Endothelial cell of umbilical vein (primary cell): ENCODE results near the gene IWS1. TPM values are rescaled to one million over a fixed set of nuclear protein-coding genes. Genes with fewer than 3 reads are reported as not detected.

Source experiments
- BruUV-seq: library from RNA; stranded (reverse); fragments of 400-500 nt; replicated peaks from 2 replicates; lab custom pipeline; 2021; lab: Mats Ljungman, UMichigan
- CTCF ChIA-PET: fragments of 300-600, 350-600 bp; sonication (Branson Sonifier 250); formaldehyde crosslinking; loops from one replicate; lab custom pipeline; 2021; ENCODE audit warnings: antibody characterized with exemption, inconsistent platforms; lab: Charles Lee
- POLR2A ChIA-PET: fragments of 300-600, 350-600 bp; sonication (Branson Sonifier 250); formaldehyde crosslinking; loops from one replicate; lab custom pipeline; 2021; ENCODE audit warnings: antibody characterized with exemption, inconsistent platforms; lab: Charles Lee
- DNase-seq: peaks from one replicate; pipeline ENCODE4 v3.0.0-alpha.2; 2011; ENCODE audit warnings: low read depth, low spot score
- FAIRE-seq: peaks from 2 replicates; lab custom pipeline; 2011; peaks lifted over from hg19 to GRCh38; lab: Jason Lieb, UNC
- H2AFZ ChIP-seq: 2 replicates; pipeline ENCODE4 v1.6.0; 2012; ENCODE audit warnings: low read depth, low read length, control low read depth, inconsistent platforms
- H3K27ac ChIP-seq: 2 replicates; pipeline ENCODE4 v1.5.1; 2011; ENCODE audit warnings: low read depth, mild to moderate bottlenecking, control low read depth, low read length, moderate library complexity; ENCODE audit not compliant: insufficient read depth
- H3K27me3 ChIP-seq, 2 experiments: 2 replicates each; pipeline versions ENCODE4 v1.6.0 to v1.6.1; 2011; ENCODE audit warnings: low read length in 2 of 2, mixed read lengths in 1 of 2; ENCODE audit not compliant: control insufficient read depth in 2 of 2, insufficient read depth in 2 of 2
- H3K36me3 ChIP-seq, 2 experiments: 2 replicates in 1 of 2; 3 replicates in 1 of 2; pipeline ENCODE4 v1.5.1; 2011; ENCODE audit warnings: low read length in 2 of 2, mild to moderate bottlenecking in 1 of 2, moderate library complexity in 1 of 2; ENCODE audit not compliant: control insufficient read depth in 2 of 2, insufficient read depth in 2 of 2; ENCODE audit errors: extremely low read depth in 1 of 2
- H3K4me1 ChIP-seq: 3 replicates; pipeline ENCODE4 v1.5.1; 2011; ENCODE audit warnings: mild to moderate bottlenecking, low read length; ENCODE audit not compliant: control insufficient read depth, insufficient read depth; ENCODE audit errors: extremely low read depth
- H3K4me2 ChIP-seq: 2 replicates; pipeline ENCODE4 v1.6.1; 2011; ENCODE audit warnings: low read length, control low read depth, mixed read lengths; ENCODE audit not compliant: insufficient read depth
- H3K4me3 ChIP-seq, 3 experiments: fragments of 200-600 bp in 1 of 3; sonication (generic), shearing (Covaris generic) in 1 of 3; replicated peaks in 1 of 3; 2 replicates each; pipeline ENCODE4 v1.5.1; 2011 to 2016; ENCODE audit warnings: control low read depth in 3 of 3, low read length in 3 of 3, mild to moderate bottlenecking in 2 of 3, inconsistent platforms in 1 of 3, low read depth in 1 of 3, moderate library complexity in 1 of 3; ENCODE audit not compliant: insufficient read depth in 1 of 3
- H3K79me2 ChIP-seq: 2 replicates; pipeline ENCODE4 v1.6.0; 2012; ENCODE audit warnings: low read length, inconsistent platforms; ENCODE audit not compliant: control insufficient read depth, insufficient read depth
- H3K9ac ChIP-seq: replicated peaks from 2 replicates; pipeline ENCODE3; 2011; ENCODE audit warnings: low read length, control low read depth; ENCODE audit not compliant: insufficient read depth; ENCODE audit errors: extremely low read depth
- H3K9me1 ChIP-seq: replicated peaks from 3 replicates; pipeline ENCODE4 v1.6.0; 2011; ENCODE audit warnings: mild to moderate bottlenecking, low read length; ENCODE audit not compliant: control insufficient read depth, insufficient read depth; ENCODE audit errors: extremely low read depth
- H3K9me3 ChIP-seq: replicated peaks from 2 replicates; pipeline ENCODE4 v1.5.1; 2012; ENCODE audit warnings: low read length, inconsistent platforms; ENCODE audit not compliant: control insufficient read depth, insufficient read depth
- H4K20me1 ChIP-seq: replicated peaks from 2 replicates; pipeline ENCODE3; 2011; ENCODE audit warnings: mild to moderate bottlenecking, low read length; ENCODE audit not compliant: control insufficient read depth, insufficient read depth; ENCODE audit errors: extremely low read depth
- CTCF ChIP-seq, 2 donors: IDR thresholded peaks; 1 replicate in 1 of 2; 2 replicates in 1 of 2; pipeline ENCODE4 v1.5.1; 2011; ENCODE audit warnings: low read length in 2 of 2, mild to moderate bottlenecking in 2 of 2, moderate library complexity in 2 of 2, control low read depth in 1 of 2, inconsistent platforms in 1 of 2, low read depth in 1 of 2; ENCODE audit not compliant: insufficient read depth in 1 of 2; ENCODE audit errors: extremely low read depth in 1 of 2
- EZH2 ChIP-seq: IDR thresholded peaks from 2 replicates; pipeline ENCODE4 v1.6.1; 2012; ENCODE audit warnings: borderline replicate concordance, low read depth, mild to moderate bottlenecking, moderate library complexity, low read length, inconsistent platforms; ENCODE audit not compliant: severe bottlenecking
- FOS ChIP-seq: IDR thresholded peaks from 2 replicates; pipeline ENCODE4 v1.6.1; 2011; ENCODE audit warnings: mild to moderate bottlenecking, low read length, moderate library complexity, borderline replicate concordance; ENCODE audit not compliant: insufficient read depth
- GATA2 ChIP-seq: IDR thresholded peaks from 2 replicates; pipeline ENCODE4 v1.7.0; 2011; ENCODE audit warnings: low read depth, mild to moderate bottlenecking, moderate library complexity, mixed read lengths, low read length; ENCODE audit not compliant: insufficient read length, insufficient read depth
- JUN ChIP-seq: IDR thresholded peaks from 2 replicates; pipeline ENCODE4 v1.6.1; 2011; ENCODE audit warnings: borderline replicate concordance, low read depth; ENCODE audit not compliant: insufficient read length, insufficient read depth
- MAX ChIP-seq: IDR thresholded peaks from 2 replicates; pipeline ENCODE4 v1.6.1; 2011; ENCODE audit not compliant: insufficient read depth, insufficient read length
- MYC ChIP-seq: IDR thresholded peaks from one replicate; pipeline ENCODE4 v1.6.1; 2011; ENCODE audit warnings: mild to moderate bottlenecking, low read depth, low read length
- POLR2A ChIP-seq: IDR thresholded peaks from 2 replicates; pipeline ENCODE4 v1.6.1; 2012; ENCODE audit warnings: low read depth, mild to moderate bottlenecking, control low read depth, low read length
- POLR2AphosphoS5 ChIP-seq: IDR thresholded peaks from 2 replicates; pipeline ENCODE4 v1.6.1; 2012; ENCODE audit warnings: low read depth, mild to moderate bottlenecking, control low read depth, low read length, moderate library complexity; ENCODE audit not compliant: insufficient read depth
- dilution Hi-C: fragments of 300-500 bp; cut with MboI; formaldehyde crosslinking; loops from one replicate; pipeline ENCODE4 v1.15.0; 2019; ENCODE audit warnings: low sequenced_read_pairs; ENCODE audit not compliant: extremely low pct_ligation_motif_present
- intact Hi-C: fragments of 100-400 bp; cut with micrococcal nuclease; formaldehyde crosslinking; loops from one replicate; pipeline ENCODE4 v1.10.0; 2022
- polyA plus RNA-seq, 4 experiments: library from polyadenylated mRNA; depleted of rRNA in 3 of 4; stranded (reverse) in 3 of 4; unstranded in 1 of 4; fragments of >200 nt; gene quantifications; 2 replicates each; pipeline versions ENCODE4 v1.2.1 to v1.2.3, GENCODE V29; 2011 to 2012; ENCODE audit warnings: missing spikeins in 1 of 4
- total RNA-seq: library from RNA; stranded (reverse); gene quantifications from 2 replicates; pipeline ENCODE4 v1.2.3, GENCODE V29; 2021

Gene IWS1
- total and polyA plus RNA-seq, 2 donors (not counting 3 experiments of a cell fraction or from before 2014, with no cell fraction given), result 14.7 to 51.0 TPM

- dilution Hi-C loops (no loop called here), intact Hi-C loops (no loop called here)
- ChIA-PET CTCF (interaction anchor here (1.1 to 1.8 kb wide), 3 partner anchors 10 to 147 kb away, joined by 3 to 5 read pairs (median 3); no protein-coding TSS in a partner anchor), POLR2A (no interaction called here)
- Histone ChIP-seq H3K36me3 (peaks cover 0 to 3% of the 10 kb centered on the region in 2 experiments), H3K9me3 (no peaks in the 10 kb centered on the region), H3K9me1 (no peaks in the 10 kb centered on the region), H3K4me3 (no peak overlapping the region), H3K9ac (no peak overlapping the region), H3K4me1 (no peaks in the 10 kb centered on the region), H3K4me2 (no peak overlapping the region), H3K79me2 (no peaks in the 10 kb centered on the region), H2AFZ (no peak overlapping the region), H4K20me1 (no peaks in the 10 kb centered on the region), H3K27ac (no peak overlapping the region), H3K27me3 (no peaks in the 10 kb centered on the region)
- FAIRE-seq, result no peak
- DNase-seq, result no peak
- BruUV-seq, result no TSS peak
- no peak for TF ChIP-seq FOS
- no peak for TF ChIP-seq MYC
- TF ChIP-seq JUN, result no peak
- no peak for TF ChIP-seq POLR2A
Observed at GRCh38 chr2:127471286-127471988, 54.9 kb downstream of the IWS1 start.

GRCh38 chr2:127469974-127470373, 56.3 kb downstream of the IWS1 start:
- intact Hi-C loops, result no loop called here
- H3K9ac ChIP-seq, result no peak overlapping the region
- POLR2A ChIA-PET, result no interaction called here
- H4K20me1 ChIP-seq, result no peaks in the 10 kb centered on the region
- H3K27ac ChIP-seq, result no peak overlapping the region
- H3K9me1 ChIP-seq, result no peaks in the 10 kb centered on the region
- dilution Hi-C loops, result no loop called here
- no peaks in the 10 kb centered on the region for H3K27me3 ChIP-seq
- peaks cover 0 to 3% of the 10 kb centered on the region in 2 experiments for H3K36me3 ChIP-seq
- H3K4me3 ChIP-seq, result no peak overlapping the region
- no peak for TF ChIP-seq CTCF (IDR thresholded peaks at IDR 0.05; ENCODE audit: extremely low read depth in 1 of 2, insufficient read depth in 1 of 2, low read depth in 1 of 2, low read length in 2 of 2)
- TF ChIP-seq GATA2, result no peak
- TF ChIP-seq POLR2AphosphoS5, result no peak
- no peak for TF ChIP-seq MAX
- TF ChIP-seq JUN, result no peak
- no peak for TF ChIP-seq FOS
- no peak for TF ChIP-seq POLR2A
- TF ChIP-seq MYC, result no peak
- TF ChIP-seq EZH2, result no peak
- no peaks in the 10 kb centered on the region for H3K4me1 ChIP-seq
- BruUV-seq, result no TSS peak
- H3K4me2 ChIP-seq, result no peak overlapping the region
- FAIRE-seq, result no peak
- H3K9me3 ChIP-seq, result no peaks in the 10 kb centered on the region
- CTCF ChIA-PET, result interaction anchor here (1.1 to 1.8 kb wide), 2 partner anchors 9 to 146 kb away, joined by 5 read pairs; no protein-coding TSS in a partner anchor
- no peak overlapping the region for H2AFZ ChIP-seq
- DNase-seq, result no peak
- H3K79me2 ChIP-seq, result no peaks in the 10 kb centered on the region
